ENCODE data around the gene CBX4. TPM values are rescaled to one million over a fixed set of nuclear protein-coding genes. Genes with fewer than 3 reads are reported as not detected.

Gene CBX4
- total RNA-seq, 6 experiments from 2014 or later = 8.9 to 21.9 (median 15.1) TPM

DNA sequence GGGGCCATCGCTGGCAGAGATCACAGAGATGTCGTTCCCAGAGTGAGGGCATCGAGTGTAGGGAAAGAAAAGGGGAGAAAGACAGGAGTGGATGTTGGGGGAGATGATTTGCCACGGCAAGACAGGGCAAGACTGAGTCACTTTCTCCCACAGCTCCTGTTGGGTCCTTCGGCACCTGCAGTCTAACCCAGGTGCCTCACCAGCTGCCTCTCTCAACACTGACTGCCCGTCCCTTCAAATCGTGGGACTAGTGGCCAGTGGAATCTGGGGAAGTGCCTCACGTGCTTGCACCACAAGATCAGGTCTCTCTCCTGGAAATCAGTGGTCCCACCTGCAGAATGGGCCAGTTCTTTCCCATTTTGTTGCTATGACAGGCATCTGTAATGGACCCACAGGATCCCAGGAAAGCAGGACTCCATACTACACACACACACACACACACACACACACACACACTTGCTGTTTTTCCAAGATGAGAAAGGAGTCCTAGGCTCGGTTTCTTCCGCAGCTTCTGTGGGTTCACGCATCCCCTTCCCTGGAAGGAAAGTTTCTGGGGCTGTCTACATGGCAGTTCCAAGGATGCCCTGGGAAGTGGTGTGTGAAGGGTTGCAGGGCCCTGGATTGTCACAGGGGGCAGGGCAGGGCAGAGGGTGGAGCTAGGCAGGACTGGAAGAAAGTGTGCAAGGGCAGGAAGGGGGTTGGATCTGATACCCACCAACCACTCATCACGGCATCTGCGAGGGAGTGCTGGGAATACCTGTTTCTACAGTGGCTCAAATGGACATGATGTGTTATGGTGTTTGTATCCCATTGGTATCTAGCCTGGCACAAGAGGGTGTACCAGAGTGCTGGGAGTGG lies 32.1 kb downstream of the CBX4 start:
- no peak overlapping the region for H3K27ac ChIP-seq
- 15% methylated on average over 10 of the region's 13 CpGs for whole genome bisulfite sequencing (ENCODE audit: insufficient coverage, low coverage, low lambda C conversion rate, missing lambda C conversion rate)
- ATAC-seq (no peak), DNase-seq (no peak)
- no peak overlapping the region for H3K4me3 ChIP-seq
- TF ChIP-seq, protein P1, sequence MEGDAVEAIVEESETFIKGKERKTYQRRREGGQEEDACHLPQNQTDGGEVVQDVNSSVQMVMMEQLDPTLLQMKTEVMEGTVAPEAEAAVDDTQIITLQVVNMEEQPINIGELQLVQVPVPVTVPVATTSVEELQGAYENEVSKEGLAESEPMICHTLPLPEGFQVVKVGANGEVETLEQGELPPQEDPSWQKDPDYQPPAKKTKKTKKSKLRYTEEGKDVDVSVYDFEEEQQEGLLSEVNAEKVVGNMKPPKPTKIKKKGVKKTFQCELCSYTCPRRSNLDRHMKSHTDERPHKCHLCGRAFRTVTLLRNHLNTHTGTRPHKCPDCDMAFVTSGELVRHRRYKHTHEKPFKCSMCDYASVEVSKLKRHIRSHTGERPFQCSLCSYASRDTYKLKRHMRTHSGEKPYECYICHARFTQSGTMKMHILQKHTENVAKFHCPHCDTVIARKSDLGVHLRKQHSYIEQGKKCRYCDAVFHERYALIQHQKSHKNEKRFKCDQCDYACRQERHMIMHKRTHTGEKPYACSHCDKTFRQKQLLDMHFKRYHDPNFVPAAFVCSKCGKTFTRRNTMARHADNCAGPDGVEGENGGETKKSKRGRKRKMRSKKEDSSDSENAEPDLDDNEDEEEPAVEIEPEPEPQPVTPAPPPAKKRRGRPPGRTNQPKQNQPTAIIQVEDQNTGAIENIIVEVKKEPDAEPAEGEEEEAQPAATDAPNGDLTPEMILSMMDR (IDR thresholded peaks at IDR 0.05) = no peak
- no peak for TF ChIP-seq POLR2A (IDR thresholded peaks at IDR 0.05)
- no peaks in the 10 kb centered on the region for H3K36me3 ChIP-seq
- peaks cover 25 to 83% of the 10 kb centered on the region in 2 donors for H3K27me3 ChIP-seq
- H3K9me3 ChIP-seq = no peaks in the 10 kb centered on the region
- H3K4me1 ChIP-seq = peaks cover 0 to 17% (median 0%) of the 10 kb centered on the region in 4 donors
- intact Hi-C loops (cut with DNase I) = loop anchor here in 1 of 2 donors (10.0 kb wide), 1 partner anchor 178 kb away; no protein-coding TSS in a partner anchor

DNA sequence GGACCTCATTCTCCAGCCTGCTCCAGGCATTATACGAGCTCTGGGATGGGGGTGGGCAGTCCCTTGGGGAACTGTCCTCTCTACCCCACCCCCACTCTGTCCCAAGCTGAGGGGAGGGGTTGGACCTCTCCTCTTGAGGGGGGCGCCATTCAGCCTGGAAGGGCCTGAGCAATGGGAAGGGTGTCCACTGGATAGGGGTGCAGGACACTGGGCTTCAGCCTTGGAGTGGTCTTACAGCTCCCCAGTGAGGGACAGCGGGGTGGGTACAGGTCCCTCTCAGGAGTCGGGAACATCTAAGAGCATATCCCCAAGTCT lies 32.8 kb downstream of the CBX4 start:
- WGBS (ENCODE audit: insufficient coverage, low coverage, low lambda C conversion rate, missing lambda C conversion rate) = 30% methylated on average over 2 of the region's 4 CpGs
- no peak for ATAC-seq
- intact Hi-C loops (cut with DNase I) = loop anchor here in 1 of 2 donors (10.0 kb wide), 1 partner anchor 178 kb away; no protein-coding TSS in a partner anchor

DNA sequence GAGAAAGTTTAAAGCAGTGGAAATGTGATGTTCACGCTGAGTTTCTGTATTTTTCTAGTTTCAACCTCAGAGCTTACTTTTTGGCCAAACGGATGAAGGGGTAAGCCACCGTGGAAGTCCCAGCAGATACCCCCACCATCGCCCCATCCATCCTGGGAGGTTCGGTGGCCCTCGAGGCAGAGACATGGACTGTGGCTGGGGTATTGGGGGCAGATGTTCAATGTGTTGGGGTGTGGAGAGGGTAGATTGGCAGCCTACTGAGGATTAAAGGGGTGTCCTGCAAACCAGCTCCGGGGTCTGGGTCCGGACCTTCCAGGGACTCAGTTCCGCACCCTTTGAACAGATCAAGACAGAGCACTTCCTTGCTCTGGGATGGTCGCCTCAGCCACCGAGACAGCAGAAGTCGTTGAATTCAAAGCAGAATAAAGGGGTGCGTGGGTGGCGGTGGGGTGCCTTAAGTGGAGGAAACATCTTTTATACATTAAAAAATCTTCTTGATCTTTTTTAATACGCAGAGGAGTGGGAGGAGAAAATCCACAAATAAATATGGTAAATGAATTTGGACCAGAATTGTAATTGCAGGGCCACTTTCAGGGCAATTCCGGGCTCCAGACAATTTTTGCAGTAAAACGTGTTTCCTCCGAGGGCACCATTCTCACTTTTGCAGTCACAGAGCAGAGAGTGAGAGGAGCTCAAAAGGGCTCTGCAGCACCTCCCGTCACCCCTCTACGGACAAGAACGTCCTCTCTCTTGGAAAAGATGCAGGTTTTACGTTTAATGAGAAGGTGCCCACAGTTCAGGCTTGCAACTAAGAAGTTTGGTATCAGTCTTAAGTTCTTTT lies 34.2 kb downstream of the CBX4 start:
- Histone ChIP-seq H3K9me3 (no peaks in the 10 kb centered on the region), H3K36me3 (no peaks in the 10 kb centered on the region), H3K27ac (no peak overlapping the region), H3K4me3 (no peak overlapping the region), H3K27me3 (peaks cover 27 to 88% of the 10 kb centered on the region in 2 donors), H3K4me1 (peaks cover 0 to 17% (median 0%) of the 10 kb centered on the region in 4 donors)
- intact Hi-C loops (cut with DNase I) = loop anchor here in 1 of 2 donors (5.0 to 10.0 kb wide), 2 partner anchors 37 to 180 kb away; no protein-coding TSS in a partner anchor
- TF ChIP-seq POLR2A (IDR thresholded peaks at IDR 0.05) = no peak
- TF ChIP-seq, protein P1 (IDR thresholded peaks at IDR 0.05) = no peak
- DNase-seq = no peak
- ATAC-seq = no peak
- WGBS (ENCODE audit: insufficient coverage, low coverage, low lambda C conversion rate, missing lambda C conversion rate) = 10% methylated on average over 22 of the region's 22 CpGs

More for the DNA sequence above, 32.8 kb downstream of the CBX4 start:
- no peak overlapping the region for H3K27ac ChIP-seq
- no peak for DNase-seq
- H3K4me3 ChIP-seq = no peak overlapping the region
- no peaks in the 10 kb centered on the region for H3K9me3 ChIP-seq
- peaks cover 0 to 11% (median 0%) of the 10 kb centered on the region in 4 donors for H3K4me1 ChIP-seq
- peaks cover 25 to 83% of the 10 kb centered on the region in 2 donors for H3K27me3 ChIP-seq
- TF ChIP-seq, protein P1 (IDR thresholded peaks at IDR 0.05) = no peak
- no peak for TF ChIP-seq POLR2A (IDR thresholded peaks at IDR 0.05)
- no peaks in the 10 kb centered on the region for H3K36me3 ChIP-seq

DNA sequence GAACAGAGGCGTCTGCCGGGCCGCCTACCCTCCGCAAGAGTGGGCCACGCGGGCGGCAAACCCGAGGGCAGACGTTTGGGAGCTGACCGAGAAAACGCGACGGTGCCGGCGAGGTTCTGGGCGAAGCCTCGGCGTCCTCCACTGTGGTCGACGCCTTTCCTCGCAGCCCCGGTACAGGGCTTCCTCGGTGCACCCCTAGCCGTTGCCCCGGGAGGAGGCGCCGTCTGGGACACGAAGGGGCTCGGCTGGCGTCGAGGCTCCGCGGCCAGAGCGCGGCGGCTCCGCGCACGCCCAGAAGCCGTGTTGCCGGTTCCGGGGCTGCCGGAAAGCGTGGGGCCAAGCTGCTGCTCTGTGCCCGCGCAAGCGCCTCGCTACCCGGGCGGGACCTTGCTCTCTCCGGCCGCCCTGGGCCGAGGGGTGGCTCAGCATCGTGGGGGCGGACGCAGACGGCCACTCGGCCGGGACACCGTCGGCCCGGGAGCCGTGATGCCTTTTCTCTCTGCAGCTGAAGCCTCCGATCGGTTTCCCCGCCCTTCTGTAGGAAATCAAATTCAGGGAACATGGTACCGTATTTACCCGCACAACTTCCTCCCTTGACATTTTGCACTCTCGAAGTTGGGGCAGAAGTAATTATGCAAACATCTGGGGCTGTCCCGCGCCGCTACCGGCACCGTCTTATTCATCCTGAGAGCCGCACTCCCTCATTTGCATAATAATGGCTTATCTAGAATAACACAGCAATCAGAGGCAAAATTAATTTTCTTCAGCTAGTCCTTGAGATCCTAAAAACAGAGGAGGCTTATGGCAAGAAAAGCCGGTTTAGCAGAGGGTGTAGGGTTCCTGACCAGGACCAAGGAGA lies 35.0 kb downstream of the CBX4 start:
- WGBS (ENCODE audit: insufficient coverage, low coverage, low lambda C conversion rate, missing lambda C conversion rate) = 4% methylated on average over 17 of the region's 76 CpGs
- H3K9me3 ChIP-seq = no peaks in the 10 kb centered on the region
- H3K27ac ChIP-seq = no peak overlapping the region
- DNase-seq (no peak), ATAC-seq (peak in 2 of 4 donors; percentile 11)
- no peaks in the 10 kb centered on the region for H3K36me3 ChIP-seq
- peaks cover 0 to 17% (median 0%) of the 10 kb centered on the region in 4 donors for H3K4me1 ChIP-seq
- TF ChIP-seq, protein P1 (IDR thresholded peaks at IDR 0.05) = no peak
- no peak for TF ChIP-seq POLR2A (IDR thresholded peaks at IDR 0.05)
- H3K27me3 ChIP-seq = peaks cover 27 to 91% of the 10 kb centered on the region in 2 donors
- intact Hi-C loops (cut with DNase I) = loop anchor here in 1 of 2 donors (5.0 to 10.0 kb wide), 2 partner anchors 38 to 181 kb away; no protein-coding TSS in a partner anchor
- H3K4me3 ChIP-seq = no peak overlapping the region

Data from right lobe of liver (tissue), 6 donors.